ENCODE results near the gene ZBTB34.

Gene ZBTB34

DNA sequence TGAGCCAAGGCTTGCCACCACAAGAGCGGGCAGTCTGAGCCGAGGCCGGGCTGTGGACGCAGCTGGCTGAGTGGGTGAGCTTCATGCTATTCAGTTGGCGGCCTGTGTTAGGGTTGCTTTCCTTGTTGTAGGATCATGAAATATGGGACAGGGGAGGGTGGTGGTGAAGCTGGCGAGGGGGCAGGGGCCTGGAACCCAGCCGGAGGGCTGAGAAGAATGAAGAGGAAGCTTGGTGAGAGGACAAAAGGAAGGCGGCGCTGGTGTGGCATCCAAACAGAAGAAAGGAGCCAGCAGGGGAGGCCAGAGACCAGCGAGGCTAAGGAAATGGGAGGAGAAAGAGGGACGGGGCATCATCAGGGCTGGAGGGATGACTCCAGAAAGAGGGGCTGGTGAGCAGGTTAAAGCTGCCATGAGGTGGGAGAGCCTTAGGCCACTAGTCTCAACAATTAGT, 72.5 kb downstream of the ZBTB34 start:
- Histone ChIP-seq H3K9me3 (ENCODE audit: insufficient read depth, low read length) (no peaks in the 10 kb centered on the region), H4K20me1 (ENCODE audit: low read depth, low read length) (no peaks in the 10 kb centered on the region), H3K4me2 (ENCODE audit: low read depth, low read length, poor library complexity, severe bottlenecking) (no peak overlapping the region), H3K9me2 (replicated peaks; ENCODE audit: insufficient read depth, low read length) (no peaks in the 10 kb centered on the region), H3F3A (ENCODE audit: insufficient read depth) (no peaks in the 10 kb centered on the region), H3K4me3 (ENCODE audit: insufficient read depth, low read length, poor library complexity, severe bottlenecking) (no peak overlapping the region), H3K27me3 (ENCODE audit: low read length) (no peaks in the 10 kb centered on the region), H3K27ac (ENCODE audit: low read depth, low read length) (no peak overlapping the region), H2AFZ (ENCODE audit: low read depth, low read length, severe bottlenecking) (no peak overlapping the region), H3K9ac (ENCODE audit: low read length) (no peak overlapping the region), H3K79me2 (ENCODE audit: insufficient read depth, low read length) (no peaks in the 10 kb centered on the region), H3K36me3 (ENCODE audit: low read length) (no peaks in the 10 kb centered on the region)
- TF ChIP-seq EZH2phosphoT487 (conservative IDR thresholded peaks at IDR 0.05; ENCODE audit: low read length) = no peak
- TF ChIP-seq, protein P1, sequence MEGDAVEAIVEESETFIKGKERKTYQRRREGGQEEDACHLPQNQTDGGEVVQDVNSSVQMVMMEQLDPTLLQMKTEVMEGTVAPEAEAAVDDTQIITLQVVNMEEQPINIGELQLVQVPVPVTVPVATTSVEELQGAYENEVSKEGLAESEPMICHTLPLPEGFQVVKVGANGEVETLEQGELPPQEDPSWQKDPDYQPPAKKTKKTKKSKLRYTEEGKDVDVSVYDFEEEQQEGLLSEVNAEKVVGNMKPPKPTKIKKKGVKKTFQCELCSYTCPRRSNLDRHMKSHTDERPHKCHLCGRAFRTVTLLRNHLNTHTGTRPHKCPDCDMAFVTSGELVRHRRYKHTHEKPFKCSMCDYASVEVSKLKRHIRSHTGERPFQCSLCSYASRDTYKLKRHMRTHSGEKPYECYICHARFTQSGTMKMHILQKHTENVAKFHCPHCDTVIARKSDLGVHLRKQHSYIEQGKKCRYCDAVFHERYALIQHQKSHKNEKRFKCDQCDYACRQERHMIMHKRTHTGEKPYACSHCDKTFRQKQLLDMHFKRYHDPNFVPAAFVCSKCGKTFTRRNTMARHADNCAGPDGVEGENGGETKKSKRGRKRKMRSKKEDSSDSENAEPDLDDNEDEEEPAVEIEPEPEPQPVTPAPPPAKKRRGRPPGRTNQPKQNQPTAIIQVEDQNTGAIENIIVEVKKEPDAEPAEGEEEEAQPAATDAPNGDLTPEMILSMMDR (IDR thresholded peaks at IDR 0.05; ENCODE audit: insufficient read depth, low read length, poor library complexity, severe bottlenecking) = no peak

DNA sequence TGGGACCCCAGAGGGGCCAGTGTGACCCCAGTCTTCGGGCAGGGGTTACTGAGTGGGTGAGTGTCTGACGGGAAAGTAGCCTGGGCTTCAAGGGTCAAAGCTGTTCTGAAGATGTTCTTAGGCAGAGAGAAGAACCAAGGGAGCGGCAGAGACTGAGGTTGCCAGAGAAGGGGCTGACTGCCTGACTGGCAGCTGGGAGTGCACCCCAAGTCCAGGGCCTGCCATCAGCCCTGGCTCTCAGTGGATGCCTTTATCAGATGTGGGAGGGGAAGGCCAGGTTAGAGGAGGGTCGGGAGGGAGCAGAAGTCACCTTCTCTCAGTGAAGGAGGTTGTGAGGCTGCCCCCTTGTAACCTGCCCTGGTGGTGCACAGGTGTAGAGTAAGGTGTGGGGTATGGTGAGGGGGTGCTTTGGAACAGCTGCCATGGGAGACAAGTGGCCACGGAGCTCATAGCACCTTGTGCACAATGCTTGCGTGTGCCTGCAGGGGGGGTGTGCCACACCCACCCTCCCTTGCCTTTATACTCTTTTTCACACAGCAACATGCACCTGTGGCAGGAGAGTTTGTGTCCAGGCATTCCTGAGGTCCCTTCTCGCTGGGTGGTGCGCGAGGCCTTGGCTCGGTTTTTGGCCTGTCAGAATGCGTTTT, 73.0 kb downstream of the ZBTB34 start:
- no peak overlapping the region for H3K4me2 ChIP-seq (ENCODE audit: low read depth, low read length, poor library complexity, severe bottlenecking)
- H3K9ac ChIP-seq (ENCODE audit: low read length) = no peak overlapping the region
- no peaks in the 10 kb centered on the region for H3F3A ChIP-seq (ENCODE audit: insufficient read depth)
- no peak overlapping the region for H3K4me3 ChIP-seq (ENCODE audit: insufficient read depth, low read length, poor library complexity, severe bottlenecking)
- no peaks in the 10 kb centered on the region for H3K79me2 ChIP-seq (ENCODE audit: insufficient read depth, low read length)
- H4K20me1 ChIP-seq (ENCODE audit: low read depth, low read length) = no peaks in the 10 kb centered on the region
- H3K36me3 ChIP-seq (ENCODE audit: low read length) = no peaks in the 10 kb centered on the region
- H3K9me2 ChIP-seq (replicated peaks; ENCODE audit: insufficient read depth, low read length) = no peaks in the 10 kb centered on the region
- H2AFZ ChIP-seq (ENCODE audit: low read depth, low read length, severe bottlenecking) = no peak overlapping the region
- no peaks in the 10 kb centered on the region for H3K27me3 ChIP-seq (ENCODE audit: low read length)
- no peak overlapping the region for H3K27ac ChIP-seq (ENCODE audit: low read depth, low read length)
- TF ChIP-seq, protein P1 (IDR thresholded peaks at IDR 0.05; ENCODE audit: insufficient read depth, low read length, poor library complexity, severe bottlenecking) = no peak
- TF ChIP-seq EZH2phosphoT487 (conservative IDR thresholded peaks at IDR 0.05; ENCODE audit: low read length) = no peak
- no peaks in the 10 kb centered on the region for H3K9me3 ChIP-seq (ENCODE audit: insufficient read depth, low read length)

DNA sequence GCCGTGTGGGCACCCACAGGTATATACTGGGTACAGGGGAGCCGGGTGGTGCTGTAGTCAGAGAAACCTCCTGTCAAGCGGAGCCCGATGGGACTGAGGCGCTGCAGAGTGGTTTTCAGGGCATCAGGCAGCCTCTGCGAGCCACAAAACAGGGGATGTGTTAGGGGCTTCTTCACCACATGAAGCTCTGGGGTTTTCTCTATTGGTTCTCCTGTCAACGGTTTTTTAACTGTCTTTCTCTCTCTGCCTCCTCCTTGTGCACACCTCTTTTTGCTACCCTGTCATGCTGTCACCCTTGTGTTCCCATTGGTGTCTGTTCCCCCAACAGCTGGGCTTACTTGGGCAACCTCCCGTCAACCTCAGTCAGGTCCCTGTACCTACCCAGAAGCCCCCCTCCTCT, 74.0 kb downstream of the ZBTB34 start:
- no peak overlapping the region for H3K4me2 ChIP-seq (ENCODE audit: low read depth, low read length, poor library complexity, severe bottlenecking)
- H3K27me3 ChIP-seq (ENCODE audit: low read length) = no peaks in the 10 kb centered on the region
- TF ChIP-seq, protein P1 (IDR thresholded peaks at IDR 0.05; ENCODE audit: insufficient read depth, low read length, poor library complexity, severe bottlenecking) = no peak
- no peak for TF ChIP-seq EZH2phosphoT487 (conservative IDR thresholded peaks at IDR 0.05; ENCODE audit: low read length)
- H4K20me1 ChIP-seq (ENCODE audit: low read depth, low read length) = no peaks in the 10 kb centered on the region
- H3K9ac ChIP-seq (ENCODE audit: low read length) = no peak overlapping the region
- no peaks in the 10 kb centered on the region for H3K9me3 ChIP-seq (ENCODE audit: insufficient read depth, low read length)
- no peak overlapping the region for H3K27ac ChIP-seq (ENCODE audit: low read depth, low read length)
- no peak overlapping the region for H2AFZ ChIP-seq (ENCODE audit: low read depth, low read length, severe bottlenecking)
- no peaks in the 10 kb centered on the region for H3K79me2 ChIP-seq (ENCODE audit: insufficient read depth, low read length)
- no peaks in the 10 kb centered on the region for H3K36me3 ChIP-seq (ENCODE audit: low read length)
- no peaks in the 10 kb centered on the region for H3K9me2 ChIP-seq (replicated peaks; ENCODE audit: insufficient read depth, low read length)
- no peaks in the 10 kb centered on the region for H3F3A ChIP-seq (ENCODE audit: insufficient read depth)
- no peak overlapping the region for H3K4me3 ChIP-seq (ENCODE audit: insufficient read depth, low read length, poor library complexity, severe bottlenecking)
